Right renal pelvis (tissue), 4 donors: Measurements from ENCODE around the gene GRAPL. TPM values are rescaled to one million over a fixed set of nuclear protein-coding genes. Genes with fewer than 3 reads are reported as not detected.
"Not testable (repeated sequence)": the region's sequence is repeated elsewhere in the genome, so short reads cannot be mapped to it uniquely, and the experiment has no call there.

Experiments used
- DNase-seq, 4 donors: peaks; one replicate each; pipeline ENCODE4 v3.0.0-alpha.2; 2013; ENCODE audit warnings: low read depth in 4 of 4, low spot score in 3 of 4, missing footprints in 1 of 4
- polyA plus RNA-seq, 4 donors: library from polyadenylated mRNA; unstranded; fragments of 120-200 nt; gene quantifications; one replicate each; pipeline ENCODE4 v1.2.1, GENCODE V29; 2013; ENCODE audit not compliant: insufficient read length in 4 of 4

Gene GRAPL
- polyA plus RNA-seq, 4 donors: 1.1 to 4.4 (median 3.0) TPM

- not testable (repeated sequence) for DNase-seq
These were observed 8.7 kb downstream of the GRAPL start for GRCh38 chr17:19136138-19136537.

GRCh38 chr17:19136605-19137004 is 9.2 kb downstream of the GRAPL start:
- not testable (repeated sequence) for DNase-seq

DNA sequence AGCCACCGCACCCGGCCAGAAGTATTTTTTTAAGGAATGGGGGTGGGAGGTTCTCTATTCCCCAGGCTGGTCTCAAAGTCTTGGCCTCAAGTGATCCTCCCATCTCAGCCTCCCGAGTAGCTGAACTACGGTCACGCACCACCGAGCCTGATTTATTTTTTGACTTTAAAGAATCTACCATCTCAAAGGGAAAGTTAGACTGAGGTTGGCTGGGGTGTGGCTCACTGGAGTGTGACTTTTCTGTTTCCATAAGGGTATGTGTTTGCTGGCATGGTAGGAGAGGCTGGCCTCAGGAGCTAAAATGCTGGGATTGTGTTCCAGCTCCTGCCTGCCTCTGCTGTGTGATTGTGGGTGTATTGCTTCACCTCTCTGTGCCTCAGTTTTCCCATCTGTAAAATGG is 10.6 kb downstream of the GRAPL start:
- DNase-seq: not testable (repeated sequence)

DNA sequence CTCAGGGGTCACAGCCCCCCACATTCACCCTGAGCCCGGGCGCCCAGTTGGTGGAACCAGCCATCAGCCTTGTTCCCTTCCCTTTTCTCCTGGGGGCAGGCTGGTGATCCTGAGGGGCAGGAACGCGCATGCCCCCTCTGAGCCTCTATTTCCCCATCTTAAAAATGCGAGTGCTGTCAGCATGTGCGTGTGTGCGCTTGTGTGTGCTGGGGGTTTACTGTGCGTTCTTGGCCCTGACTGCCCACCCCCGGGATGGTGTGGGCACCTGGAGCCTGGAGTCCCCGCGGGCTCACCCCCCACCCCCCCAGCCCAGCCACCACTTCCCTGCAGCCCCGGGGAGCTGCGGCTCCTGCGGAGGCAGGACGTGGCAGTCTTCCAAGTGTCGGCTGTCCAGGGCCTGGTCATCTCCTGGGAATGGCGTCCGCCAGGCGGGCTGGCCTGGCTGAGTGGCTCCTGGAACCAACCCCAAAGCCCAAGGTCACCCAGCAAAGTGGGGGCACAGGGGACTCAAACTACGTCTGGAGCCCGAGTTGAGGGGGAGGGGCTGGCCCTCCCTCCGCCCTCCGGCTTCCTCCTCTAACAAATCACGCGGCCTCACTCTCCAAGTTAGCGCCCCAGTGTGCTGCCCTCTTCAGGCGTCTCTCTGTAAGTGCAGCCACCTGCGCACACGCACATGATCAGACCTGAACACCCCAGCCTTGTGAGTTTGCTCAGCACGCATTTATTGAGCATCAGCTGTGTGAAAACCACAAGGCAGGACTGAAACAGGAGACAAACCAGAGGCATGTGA is 14.2 kb downstream of the GRAPL start:
- DNase-seq: not testable (repeated sequence)

GRCh38 chr17:19142419-19142818 is 15.0 kb downstream of the GRAPL start:
- DNase-seq: not testable (repeated sequence)

DNA sequence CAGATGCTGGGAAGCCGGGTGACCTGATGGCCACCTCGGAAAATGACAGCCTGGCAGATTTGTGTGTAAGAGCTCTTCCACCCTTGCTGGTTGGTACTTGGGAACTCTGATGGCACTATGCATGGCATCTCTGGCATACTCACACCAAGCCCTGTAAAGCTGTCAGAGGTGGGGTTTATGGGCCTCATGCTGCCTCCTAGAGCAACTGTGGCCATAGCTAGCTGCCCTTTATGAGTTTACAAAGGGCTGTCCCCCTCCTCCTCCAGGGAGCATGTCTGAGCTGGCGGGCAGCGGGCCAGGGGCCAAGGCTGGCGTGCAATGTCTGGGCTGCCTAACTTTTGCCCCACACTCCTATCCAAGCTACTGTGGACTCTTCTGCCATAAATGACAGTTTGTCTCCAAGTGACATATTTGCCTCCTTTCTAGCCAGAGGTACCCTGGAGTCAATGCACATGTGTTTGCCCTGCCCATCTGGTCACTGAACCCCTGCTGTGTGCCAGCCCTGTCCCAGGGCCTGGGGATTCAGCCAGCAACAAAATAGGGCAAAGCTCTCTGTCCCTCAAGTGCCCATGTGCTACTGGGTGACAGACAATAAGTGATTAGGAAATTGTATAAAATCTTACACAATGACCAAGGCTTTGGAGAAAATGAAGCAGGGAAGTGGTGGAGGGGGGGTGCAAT is 15.8 kb downstream of the GRAPL start:
- DNase-seq: not testable (repeated sequence)

- DNase-seq: not testable (repeated sequence)
These were observed 17.0 kb downstream of the GRAPL start for GRCh38 chr17:19144373-19144772.

DNA sequence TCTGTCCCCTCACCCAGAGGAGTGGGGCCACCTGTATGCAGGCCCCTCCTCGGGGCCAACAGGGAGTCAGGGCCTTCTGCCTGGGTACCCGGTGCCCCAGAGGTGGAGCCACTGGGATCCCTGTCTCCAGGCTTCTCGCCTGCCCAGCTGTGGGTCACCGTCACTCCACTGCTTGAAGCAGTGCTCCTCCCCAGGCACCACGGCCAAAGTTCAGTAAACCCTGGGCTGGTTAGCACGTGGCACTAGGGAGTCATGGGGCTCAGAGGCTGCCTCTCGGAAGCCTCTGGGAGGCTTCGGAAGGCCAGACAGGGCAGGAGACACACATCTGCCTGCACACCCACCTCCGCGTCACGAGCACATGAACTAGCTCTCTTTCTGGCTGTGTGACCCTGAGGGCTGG is 18.1 kb downstream of the GRAPL start:
- DNase-seq: not testable (repeated sequence)

GRCh38 chr17:19150678-19151615 is 23.6 kb downstream of the GRAPL start:
- DNase-seq: not testable (repeated sequence)

GRCh38 chr17:19157628-19158027 is 30.2 kb downstream of the GRAPL start:
- DNase-seq: not testable (repeated sequence)

DNA sequence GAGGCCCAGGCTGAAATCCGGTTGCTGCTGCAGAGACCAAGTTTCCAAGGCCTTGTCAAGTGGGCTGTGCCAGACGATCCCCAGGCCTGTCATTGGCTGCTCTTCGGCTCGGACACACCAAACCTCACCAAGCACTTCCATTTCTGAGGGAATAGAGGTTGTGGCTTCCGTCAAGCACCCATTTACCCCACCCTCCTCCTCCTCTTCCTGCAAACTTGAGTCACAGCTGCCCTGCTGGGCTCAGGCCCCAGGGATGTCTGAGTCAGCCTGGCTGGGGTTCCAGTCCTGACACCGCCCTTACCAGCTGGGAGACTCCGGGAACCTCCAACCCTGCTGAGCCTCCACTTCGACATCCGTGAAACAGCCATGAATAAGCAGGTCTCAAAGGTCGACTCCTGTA is 31.1 kb downstream of the GRAPL start:
- DNase-seq: not testable (repeated sequence)

- not testable (repeated sequence) for DNase-seq
These were observed 31.5 kb downstream of the GRAPL start for GRCh38 chr17:19158938-19159337.

DNA sequence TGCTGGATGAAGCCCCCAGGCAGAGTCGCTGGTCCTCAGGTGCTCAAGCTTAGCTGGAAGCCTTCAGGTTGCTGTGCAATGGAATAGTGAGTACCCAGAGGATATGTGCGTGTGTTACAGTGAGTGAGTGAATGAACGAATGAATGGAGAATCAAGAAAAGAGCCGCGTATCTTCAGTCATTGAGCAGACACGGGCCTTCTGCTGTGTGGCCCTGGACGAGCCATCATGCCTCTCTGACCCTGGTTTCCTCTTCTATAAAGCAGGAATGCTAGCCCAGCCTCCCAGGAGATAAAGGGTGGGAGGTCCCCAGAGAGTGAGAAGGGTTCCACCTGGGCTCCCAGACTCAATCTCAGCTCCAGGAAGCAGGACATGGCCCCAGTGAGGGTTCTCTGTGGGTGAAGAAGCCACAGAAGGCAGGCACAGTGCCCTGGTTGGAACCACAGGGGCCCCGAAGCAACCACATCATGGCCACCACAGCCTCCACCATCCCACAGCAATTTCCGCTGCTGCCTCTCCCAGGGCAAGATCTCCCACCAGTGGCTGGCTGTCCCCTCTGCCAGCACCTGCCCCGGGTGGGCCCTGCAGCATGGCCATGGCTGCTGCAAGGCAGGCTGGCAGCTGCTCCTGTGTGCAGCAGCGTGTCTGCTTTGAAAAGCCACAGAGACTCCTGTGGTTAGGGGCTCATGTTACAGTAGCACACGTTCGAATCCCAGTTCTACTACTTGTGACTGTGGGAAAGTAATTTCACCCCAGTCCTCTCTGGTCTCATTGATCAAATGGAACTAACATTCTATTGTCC is 34.1 kb downstream of the GRAPL start:
- DNase-seq: not testable (repeated sequence)

GRCh38 chr17:19162384-19163216 is 35.2 kb downstream of the GRAPL start:
- not testable (repeated sequence) for DNase-seq

DNA sequence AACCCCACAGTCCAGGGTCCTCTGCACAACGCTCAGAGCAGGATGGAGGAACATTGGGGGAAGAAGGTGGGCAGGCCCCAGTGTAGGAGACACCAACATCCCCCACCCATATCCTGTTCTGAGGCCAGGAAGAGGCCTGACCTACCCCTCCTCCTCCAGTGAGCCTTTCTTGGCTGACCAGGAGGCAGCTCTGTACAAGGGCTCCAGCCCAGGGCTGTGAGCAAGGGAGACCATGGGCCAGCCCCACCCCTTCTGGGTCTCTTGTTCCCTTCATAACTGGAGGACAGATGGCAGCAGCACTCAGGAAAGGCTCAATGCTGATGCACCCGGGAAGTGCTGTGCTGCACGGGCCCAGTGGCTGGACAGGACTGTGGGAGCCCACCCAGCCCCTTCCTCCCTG is 47.0 kb downstream of the GRAPL start:
- not testable (repeated sequence) for DNase-seq

GRCh38 chr17:19175410-19175809 is 48.0 kb downstream of the GRAPL start:
- not testable (repeated sequence) for DNase-seq

- not testable (repeated sequence) for DNase-seq
These were observed 53.9 kb downstream of the GRAPL start for GRCh38 chr17:19181040-19181875.
